Mucosa of gallbladder (tissue), 1 donor: ENCODE measurements around the gene CALD1. TPM values are rescaled to one million over a fixed set of nuclear protein-coding genes. Genes with fewer than 3 reads are reported as not detected.

Experiments
- DNase-seq: peaks from one replicate; pipeline ENCODE4 v3.0.0-alpha.2; 2020; ENCODE audit warnings: low spot score
- total RNA-seq: library from RNA; stranded (reverse); gene quantifications from one replicate; pipeline ENCODE4 v1.2.1, GENCODE V29; 2021
- donor health status: DM: no; HTN: no; CAD: no.

Gene CALD1
- total RNA-seq, 1 donor from 2014 or later = 601 TPM

DNA sequence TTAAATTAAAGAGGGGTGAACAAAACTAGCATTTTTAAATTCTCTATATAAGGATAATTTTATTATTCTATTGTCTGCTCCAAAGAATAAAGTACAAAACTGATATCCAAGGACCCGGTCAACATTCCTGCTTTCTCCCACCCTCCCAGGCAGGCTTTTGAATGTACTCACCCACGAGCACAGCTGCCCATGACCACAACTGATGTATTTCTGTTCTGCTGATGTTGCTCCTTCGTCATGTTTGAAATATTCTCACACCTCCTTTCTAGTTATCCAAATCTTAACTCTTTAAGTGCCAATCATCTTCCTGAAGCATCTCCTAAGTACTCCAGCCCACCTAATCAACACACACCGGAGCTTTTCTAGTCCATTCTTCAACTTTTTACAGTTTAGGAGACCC, 46.7 kb downstream of the CALD1 start:
- no peak for DNase-seq

DNA sequence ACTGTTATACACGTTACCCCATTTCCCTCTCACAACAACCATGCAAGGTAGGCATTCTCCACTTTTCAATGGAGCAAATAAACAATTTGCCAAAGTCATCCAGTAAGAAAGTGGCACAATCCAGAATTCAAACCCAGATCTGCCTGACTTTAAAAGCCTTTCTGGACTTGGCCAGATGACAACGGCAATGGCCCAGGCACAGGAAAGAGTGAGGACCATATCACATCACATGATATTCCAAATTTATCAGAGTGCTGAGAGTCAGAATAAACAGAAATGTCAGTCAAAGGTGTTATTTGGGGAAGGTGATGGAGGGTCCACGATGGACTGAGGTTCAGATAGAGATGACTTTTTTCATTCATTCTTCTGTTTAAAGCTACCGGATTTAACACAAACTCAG, 48.0 kb downstream of the CALD1 start:
- DNase-seq = no peak

GRCh38 chr7:134827889-134828288, 48.5 kb downstream of the CALD1 start:
- no peak for DNase-seq

DNA sequence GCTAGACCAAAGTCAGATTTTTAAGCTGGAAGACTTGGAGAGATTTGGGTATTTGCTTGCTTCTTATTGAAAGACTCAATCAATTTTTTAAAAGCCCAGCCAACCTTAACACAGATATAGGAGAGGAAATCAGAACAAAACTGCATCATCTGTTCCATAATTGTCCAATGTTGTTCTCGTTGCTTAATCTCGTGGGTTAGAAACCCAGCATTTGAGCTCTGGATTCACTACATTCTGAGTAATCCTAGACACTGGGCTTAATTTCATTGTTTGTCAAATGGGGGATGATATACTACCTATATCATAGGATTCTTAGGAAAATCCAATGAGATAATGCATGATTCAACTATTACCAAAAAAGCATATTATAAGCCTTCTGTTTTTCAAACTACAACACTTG, 48.9 kb downstream of the CALD1 start:
- no peak for DNase-seq

DNA sequence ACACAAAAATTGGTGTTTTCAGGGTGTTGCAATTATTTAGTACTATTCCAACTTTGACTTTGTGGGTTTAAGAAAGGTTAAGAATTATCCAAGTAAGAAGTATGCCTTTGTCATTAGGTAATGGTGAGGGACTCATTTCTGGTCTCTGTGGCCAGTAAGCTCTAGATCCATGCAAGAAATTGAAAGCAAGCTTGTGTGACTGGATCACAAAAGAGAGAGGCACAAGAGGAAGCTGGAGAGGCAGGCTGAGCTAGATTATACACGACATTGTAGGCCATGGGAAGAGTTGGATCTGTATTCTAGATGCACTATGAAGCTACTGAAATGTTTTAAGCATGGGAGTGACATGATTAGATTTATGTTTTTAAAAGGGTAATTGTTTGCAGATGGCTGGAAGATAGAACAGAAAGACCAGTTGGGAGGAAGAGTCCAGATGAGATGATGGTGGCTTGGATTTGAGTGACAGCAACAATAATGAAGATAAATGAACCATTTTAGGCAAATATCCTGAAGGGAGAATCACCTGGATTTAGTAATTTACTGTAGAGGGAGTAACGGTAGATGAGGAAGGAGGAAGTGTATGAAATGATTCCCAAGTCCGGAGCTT, 50.0 kb downstream of the CALD1 start:
- DNase-seq = no peak

GRCh38 chr7:134831862-134832261, 52.4 kb downstream of the CALD1 start:
- peak; percentile 24 for DNase-seq

GRCh38 chr7:134832367-134832766, 52.9 kb downstream of the CALD1 start:
- DNase-seq = no peak

DNA sequence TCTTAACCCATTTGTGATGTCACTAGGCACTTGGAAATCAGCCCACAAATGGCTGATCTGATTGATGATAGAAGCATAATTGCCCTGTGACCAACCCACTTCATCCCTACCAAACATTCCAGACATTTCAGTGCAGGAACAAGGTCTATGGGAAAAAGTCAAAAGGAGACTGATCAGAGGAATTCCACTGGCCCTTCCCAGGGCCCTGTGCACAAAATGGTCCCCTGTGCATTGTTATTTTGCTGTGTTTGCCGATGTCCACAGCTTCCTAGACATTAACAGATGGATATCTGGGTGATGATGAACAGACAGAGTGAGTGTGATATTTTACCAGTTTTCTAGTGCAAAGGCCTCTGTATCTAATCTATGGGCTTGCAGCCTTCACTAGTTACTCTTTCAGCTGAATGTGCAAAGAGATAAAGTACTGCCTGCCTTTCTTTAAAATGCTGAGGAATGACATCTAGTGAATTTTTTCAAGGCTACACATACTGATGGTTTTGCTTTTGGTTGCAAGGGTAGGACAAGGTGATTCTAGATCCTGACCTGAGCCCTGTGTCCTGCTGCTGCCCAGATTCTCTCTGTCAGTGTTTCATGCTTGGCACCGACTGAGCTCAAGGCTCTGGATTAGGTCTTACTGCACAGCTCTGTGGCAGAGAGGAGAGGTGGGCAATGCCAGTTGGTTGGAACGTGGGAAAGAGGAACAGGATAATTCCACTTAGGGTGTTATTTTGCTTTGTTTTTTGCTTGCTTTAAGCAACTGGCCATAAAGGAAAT, 55.4 kb downstream of the CALD1 start:
- DNase-seq = no peak

DNA sequence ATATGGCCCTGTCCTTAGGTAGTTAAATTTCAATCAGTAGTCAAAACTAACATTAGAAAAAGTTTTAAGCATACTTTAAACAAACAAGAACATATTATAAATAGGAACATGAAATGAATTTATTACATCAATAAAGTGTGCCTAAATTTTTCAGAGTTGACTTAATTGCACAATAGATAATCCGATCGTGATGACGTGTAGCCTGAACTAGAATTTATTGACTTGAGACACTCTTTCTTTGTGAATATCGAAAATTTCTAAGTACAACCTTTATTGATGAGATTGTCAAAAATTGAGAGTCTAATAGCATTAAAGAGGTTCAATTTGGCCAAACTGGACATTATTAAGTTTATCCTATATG, 56.0 kb downstream of the CALD1 start:
- DNase-seq = no peak

GRCh38 chr7:134836447-134836846, 57.0 kb downstream of the CALD1 start:
- DNase-seq = no peak

- DNase-seq = no peak
These were observed 59.9 kb downstream of the CALD1 start for GRCh38 chr7:134839298-134839697.

GRCh38 chr7:134842062-134842461, 62.6 kb downstream of the CALD1 start:
- DNase-seq = no peak

DNA sequence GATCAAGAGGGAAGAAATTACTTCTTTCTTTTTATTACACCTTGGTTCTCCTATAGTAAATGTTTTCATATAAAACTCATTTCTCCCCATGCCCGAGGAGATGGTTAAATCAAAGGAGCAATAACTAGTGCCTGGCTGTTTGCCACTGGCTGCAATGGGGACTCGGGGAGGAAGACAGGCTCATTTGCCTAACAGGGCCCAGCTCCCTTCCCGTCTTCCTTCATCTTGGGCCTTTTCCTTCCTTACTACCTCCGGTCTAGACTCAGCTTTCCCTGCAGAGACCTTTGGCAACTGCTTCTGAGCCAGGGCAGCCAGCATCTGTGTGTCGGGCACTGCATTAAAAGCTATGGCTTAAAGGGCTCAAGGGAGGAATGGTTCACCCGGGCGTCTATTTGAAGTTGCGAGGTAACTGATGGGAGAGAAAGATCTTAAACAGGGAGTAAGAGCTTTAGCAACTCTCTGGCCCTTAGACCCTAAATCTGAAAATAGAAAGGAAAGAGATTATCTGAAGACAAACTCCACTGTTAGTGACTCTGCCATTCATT, 63.5 kb downstream of the CALD1 start:
- no peak for DNase-seq

DNA sequence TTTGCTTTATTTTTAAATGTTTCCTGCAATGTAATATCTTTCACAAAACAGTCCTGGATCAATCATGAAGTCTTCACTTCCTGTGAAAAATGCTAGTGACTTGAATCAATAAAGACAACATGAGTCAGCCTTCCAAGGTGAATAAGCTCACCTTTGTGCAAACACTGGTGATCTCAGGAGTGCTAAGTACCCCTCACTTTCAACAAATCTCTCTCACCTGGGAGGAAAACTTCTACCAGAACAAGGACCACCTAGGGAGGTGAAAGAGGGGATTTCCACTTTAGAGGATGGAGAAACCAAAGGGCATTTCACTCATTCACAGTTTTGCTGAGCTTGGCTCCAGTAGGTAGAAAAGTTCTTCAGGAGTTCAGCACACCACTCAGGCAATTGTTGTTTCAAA, 64.8 kb downstream of the CALD1 start:
- DNase-seq = no peak

- no peak for DNase-seq
These were observed 66.0 kb downstream of the CALD1 start for GRCh38 chr7:134845461-134845860.

DNA sequence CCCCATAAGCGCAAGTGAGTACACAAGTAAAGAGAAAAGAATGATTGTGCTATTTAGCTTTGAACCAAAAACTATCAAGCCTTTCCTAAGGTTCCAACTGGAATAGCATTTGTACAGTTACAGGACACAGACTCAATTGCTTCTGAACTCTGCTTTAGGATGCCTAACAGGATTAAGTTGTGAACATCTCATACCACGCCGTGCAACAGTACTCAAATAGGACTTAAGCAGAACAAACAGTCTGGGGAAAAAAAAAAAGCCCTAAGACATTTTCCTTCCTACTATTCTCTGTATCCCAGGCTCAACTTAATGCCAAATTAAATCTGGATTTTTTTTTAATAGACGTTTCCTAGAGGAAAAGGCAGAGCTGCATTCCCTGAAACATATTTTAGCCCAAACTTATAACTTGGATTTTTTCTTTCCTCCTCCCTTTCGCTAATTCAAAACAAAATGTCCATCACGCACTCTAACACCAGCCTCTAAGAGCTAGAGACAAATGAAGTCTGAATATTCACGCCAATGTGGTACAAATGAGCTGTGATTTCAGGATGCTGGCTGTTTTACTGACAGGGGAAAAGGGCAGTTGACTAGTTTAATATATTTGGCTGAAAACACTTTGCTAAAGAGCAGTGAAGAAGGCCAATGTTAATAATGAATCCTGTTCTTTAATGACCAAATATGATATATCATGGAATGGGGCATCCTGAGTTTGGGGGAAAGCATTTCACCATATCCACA, 68.6 kb downstream of the CALD1 start:
- no peak for DNase-seq

GRCh38 chr7:134850066-134850465, 70.6 kb downstream of the CALD1 start:
- no peak for DNase-seq

- no peak for DNase-seq
These were observed 71.7 kb downstream of the CALD1 start for GRCh38 chr7:134851141-134851540.

DNA sequence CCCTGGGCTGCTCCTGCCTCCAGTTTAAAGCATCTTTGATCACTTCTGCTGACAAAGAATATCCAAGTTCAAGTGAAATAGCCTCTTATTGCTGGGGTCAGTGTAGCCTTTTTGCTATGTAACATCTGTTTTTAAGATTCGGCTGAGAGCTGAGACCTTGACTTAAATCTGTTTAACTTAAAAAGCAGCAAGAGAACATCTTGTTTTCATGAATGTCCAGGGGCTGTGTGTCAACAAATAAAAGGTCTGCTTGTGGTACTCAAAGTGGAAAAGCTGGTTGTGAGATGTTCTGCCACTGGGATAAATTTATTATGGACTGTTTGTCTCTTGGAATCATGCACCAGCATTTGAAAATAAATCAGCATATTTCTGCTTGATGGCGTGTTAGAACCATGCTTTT, 73.2 kb downstream of the CALD1 start:
- no peak for DNase-seq

- DNase-seq = no peak
These were observed 75.4 kb downstream of the CALD1 start for GRCh38 chr7:134854816-134855215.

GRCh38 chr7:134855442-134855841, 76.0 kb downstream of the CALD1 start:
- no peak for DNase-seq

DNA sequence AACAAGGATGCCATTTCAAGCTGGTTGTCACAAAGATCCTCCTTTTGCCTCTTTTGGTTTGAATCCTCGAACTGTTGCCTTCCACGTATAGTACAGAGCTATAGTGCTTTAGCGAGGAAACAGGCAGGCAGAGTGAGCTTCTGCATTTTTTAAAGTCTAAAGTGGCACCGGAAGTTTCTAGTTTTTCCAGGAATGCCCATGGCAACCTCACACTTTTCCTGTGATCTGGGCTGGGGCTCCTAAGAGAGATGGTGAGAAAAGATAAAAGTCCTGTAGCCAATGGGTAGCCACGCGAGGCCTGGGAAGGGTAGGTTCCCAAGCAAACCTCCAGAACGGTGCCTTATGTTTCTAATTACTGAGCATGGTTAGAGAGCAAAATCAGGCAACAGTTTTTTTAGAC, 76.7 kb downstream of the CALD1 start:
- no peak for DNase-seq

- no peak for DNase-seq
These were observed 77.3 kb downstream of the CALD1 start for GRCh38 chr7:134856691-134857090.
